NCI-H526 (cell line): ENCODE data around the gene BTNL2.
A peak's percentile ranks its signal among the peaks of the same experiment; 100 is the strongest.

Source experiments
- DNase-seq, 2 experiments: peaks; one replicate each; lab custom pipeline; 2025; lab: John Stamatoyannopoulos, UW

Gene BTNL2

DNA sequence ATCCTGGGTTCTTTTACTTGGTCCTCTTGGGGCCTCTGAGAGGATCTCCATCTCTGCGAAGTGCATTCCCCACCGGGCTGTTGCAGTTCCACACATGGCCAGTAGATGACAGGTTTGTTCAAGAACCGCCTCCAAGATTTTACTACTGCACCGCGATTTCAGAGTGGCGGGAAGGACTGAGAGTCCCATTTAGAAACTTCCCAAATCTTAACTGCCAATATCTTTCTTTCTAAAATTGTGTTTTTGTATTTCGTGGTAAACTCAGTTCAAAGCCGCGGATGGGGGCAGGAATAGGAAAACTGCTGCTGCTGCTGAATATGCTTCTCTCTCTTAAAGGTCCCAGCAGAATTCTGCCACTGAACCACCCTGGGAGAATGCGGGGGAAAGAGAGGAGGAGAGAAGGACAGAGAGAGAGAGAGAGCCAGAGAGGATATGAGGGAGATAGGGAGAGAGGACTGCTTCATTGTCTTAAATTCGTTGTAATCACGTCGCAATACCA is 8.6 kb upstream of the BTNL2 start:
- DNase-seq, result peak; percentile 8 to 74

DNA sequence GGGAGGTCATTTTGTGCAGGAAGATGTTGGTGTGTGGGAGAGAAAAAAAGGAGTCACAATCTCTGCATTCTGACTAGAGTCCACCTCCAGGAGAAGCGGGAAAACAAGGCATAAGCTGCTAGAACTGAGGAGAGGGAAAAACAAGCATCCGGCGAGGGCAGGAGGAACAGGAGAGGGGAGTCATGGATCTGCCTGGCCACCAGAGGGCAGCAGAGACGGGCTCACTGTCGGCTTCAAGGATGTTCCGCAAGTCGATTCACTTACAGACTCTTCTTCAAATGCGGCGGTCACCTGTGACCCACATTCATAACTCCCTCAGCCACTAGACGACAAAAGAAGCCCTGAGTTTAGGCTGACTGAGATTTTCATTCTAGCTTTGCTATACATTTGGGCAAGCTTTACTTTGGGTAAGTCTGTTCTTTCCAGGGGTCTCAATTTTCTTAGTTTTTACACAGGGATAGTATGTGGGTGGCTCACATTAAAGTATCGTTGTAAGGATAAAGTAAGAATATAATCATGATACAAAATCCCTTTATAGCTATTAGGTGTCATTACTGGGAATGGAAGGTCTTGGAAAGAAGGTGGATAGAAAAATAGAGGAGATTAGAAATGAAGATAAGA is 6.6 kb upstream of the BTNL2 start:
- peak; percentile 7 to 70 for DNase-seq

DNA sequence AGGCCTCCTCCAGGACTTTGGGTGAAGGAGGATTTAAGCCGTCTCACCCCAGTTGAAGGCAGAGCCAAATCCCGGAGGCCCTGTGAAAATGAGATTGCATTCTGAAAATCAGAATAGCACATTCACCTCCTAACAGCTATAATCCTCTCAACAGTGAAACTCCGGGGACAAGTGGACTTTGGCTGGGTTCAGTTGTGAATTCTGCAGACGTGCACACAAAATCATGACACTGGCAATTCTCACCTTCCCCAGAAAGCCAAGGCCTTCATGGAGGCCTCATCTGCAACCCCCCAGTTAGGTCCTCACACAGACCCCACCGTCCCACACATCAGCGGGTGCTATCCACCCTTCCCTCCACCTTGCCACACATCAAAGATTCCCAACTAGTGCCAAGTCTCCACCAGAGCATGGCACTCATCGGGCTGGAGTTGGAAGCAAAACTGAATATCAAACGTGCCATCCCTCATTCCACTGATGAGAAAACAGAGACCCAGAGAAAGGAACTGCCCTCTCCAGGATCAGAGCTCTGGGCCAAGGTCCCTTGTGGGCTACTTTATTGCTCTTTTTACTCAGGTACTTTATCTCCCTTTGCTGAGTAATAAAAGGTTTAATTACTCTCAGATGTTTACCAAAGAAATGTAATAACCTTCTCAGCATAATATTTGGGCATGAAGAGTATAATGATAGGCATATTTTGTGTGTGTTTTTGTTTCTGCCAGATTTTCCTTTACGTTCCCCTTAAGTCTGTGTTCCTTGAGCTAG is 4.8 kb upstream of the BTNL2 start:
- no peak for DNase-seq

DNA sequence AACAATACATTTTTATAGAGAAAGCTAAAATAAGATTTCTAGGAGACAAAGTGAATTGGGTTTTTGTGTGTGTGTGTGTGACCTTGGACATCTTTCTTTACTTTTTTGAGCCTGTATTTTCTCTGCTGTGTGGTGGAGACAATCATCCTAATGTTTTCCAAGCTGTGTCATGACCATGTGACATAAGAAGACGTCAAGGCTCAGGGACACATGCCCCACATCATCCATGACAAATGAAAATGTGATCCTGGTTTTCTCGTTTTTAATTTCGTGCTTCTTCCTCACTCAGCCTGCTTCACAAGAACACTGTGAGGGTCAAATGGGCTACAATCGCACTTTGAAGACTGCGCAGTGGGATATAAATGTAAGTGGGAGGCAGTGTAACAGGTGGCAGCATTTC is 3.9 kb upstream of the BTNL2 start:
- no peak for DNase-seq

GRCh38 chr6:32406197-32406596 is 784 bp downstream of the BTNL2 start:
- no peak for DNase-seq

DNA sequence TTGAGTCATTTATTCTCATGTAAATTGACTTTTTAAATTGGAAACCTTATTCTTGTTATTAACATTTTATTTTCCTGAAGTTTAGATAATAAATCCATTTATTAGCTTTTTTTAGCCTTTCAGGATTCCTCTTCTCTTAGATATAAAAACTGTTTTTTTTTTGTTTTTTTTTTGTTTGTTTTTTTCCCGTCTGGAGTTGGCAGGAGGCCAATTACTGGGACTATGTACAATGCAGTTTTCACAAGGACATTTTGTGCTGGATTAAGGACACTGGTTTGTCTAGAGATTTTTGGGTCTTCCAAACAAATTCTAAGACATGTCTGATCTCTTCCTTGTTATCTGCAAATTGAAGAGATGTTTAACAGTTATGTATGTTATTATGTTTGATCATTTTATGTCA is 1.3 kb downstream of the BTNL2 start:
- no peak for DNase-seq

GRCh38 chr6:32402812-32403211 is 4.2 kb downstream of the BTNL2 start:
- no peak for DNase-seq

DNA sequence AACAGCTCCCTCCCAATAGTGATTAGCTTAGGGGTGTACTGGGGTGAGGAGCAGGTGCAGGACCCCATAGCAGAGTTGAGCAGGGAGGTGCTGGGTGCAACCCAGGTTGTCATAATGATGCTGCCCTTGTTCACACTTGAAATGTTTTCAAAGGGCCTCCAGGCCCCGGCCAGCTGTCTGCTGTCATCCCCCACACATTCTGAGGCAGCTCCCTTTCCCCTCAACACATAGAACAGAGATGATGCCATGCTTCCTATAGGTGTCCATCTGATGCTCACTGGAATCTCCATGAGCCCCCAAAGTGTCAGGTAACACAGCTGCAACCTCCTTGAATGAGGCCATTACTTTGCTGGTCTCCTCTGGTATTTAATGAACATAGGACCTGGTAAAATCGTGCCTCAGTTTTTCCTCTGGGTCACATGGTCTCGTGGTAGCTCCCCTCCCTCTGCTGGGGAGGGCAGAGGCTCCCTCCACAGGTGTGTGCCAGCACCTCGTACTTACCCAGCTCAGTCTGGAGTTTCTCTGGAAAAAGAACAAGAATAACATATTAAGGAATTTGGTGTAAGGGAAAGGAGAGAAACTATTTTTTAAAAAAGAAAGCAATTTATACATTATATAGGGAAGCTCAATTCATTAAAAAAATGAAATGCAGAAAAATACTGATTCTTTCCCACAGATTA is 5.6 kb downstream of the BTNL2 start:
- DNase-seq, result no peak

GRCh38 chr6:32397252-32397920 is 9.6 kb downstream of the BTNL2 start:
- DNase-seq, result no peak

DNA sequence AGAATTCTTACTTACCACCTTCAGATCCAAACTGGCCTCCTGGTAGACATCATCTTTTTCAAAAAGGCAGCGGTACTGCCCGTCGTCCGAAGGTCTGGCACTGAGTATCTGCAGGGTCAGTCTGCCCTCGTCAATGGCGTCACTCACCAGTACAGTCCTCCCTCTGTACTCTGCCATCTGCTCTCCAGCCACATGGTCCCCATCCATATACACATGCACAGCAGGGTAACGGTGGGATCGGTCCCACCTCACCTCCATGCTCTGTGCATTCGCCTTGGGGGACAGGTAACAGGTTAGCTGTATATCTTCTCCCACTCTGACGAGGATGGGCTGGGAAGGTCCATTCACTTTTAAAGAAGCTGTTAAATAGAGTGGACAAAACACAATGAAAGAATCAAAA is 11.0 kb downstream of the BTNL2 start:
- no peak for DNase-seq

GRCh38 chr6:32393665-32394420 is 13.1 kb downstream of the BTNL2 start:
- no peak for DNase-seq

DNA sequence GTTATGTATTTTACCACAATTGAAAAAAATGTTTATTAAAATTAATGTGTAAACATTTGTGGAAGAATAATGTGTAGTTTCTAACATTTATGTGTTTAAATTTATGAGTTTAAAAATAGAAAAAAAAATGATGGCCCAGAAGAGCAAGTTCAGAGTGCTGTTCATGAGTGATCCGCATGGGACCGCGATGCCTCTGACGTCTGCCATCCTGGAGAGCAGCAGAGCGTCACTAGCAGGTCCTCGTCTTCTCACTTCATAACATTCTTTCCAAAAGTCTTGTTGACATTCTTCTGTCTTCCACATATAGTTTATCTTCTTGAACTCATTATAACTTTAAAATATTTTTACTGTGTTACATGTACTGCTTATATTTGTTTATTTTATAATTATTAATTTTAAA is 15.5 kb downstream of the BTNL2 start:
- DNase-seq, result no peak

DNA sequence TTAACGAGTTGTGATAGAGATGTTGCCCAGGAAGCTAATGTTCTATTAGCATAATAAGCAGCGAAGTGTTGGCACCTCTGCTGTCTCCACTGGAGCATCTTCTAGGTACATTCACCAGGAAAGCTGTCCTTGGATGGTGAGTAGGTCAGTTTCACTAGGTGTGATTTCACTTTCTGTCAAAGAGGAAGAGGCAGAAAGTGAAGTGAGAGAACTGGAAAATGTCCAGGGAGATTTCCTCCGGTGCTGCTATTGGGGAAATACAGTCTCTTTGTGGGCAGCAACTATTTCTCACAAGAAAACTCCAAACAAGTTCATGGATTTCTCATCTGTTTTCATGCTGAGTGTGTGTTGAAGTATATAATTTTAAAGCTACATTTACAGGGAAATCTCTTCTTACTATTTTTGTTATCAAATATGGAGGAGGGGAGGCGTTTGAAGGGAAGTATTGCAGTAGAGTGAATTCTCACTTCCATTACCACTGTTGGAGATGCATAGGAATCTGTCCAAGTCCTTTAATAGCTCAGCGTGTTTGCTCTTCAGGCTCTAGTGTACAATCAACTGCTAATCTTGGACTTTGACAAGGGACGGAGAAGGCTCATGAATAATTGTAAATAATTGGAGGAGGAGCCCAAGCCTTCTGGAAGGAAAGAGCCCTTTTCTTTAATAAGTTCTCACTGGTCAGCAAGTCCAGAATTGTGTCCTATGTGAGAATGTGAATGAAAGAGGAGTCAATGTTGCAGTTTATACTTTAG is 19.2 kb downstream of the BTNL2 start:
- no peak for DNase-seq

- DNase-seq, result no peak
Observed at GRCh38 chr6:32386040-32386439, 20.9 kb downstream of the BTNL2 start.

GRCh38 chr6:32382757-32383420 is 24.1 kb downstream of the BTNL2 start:
- no peak for DNase-seq

DNA sequence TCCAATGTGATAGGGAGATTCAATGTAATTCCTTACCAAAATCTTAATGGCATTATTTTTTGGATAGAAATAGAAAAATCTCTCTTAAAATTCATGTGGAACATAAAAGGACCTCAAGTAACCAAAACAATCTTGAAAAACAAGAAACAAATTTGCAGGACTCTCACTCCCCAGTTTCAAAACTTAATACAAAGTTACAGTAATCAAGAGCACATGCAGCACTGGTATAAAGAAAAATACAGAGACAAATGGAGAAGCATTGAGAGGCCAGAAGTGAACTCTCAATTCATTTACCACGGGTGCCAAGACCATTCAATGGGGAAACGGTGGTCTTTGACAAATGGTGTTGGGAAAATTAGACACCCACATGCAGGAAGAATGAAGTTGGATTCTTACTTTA is 27.4 kb downstream of the BTNL2 start:
- DNase-seq, result no peak

DNA sequence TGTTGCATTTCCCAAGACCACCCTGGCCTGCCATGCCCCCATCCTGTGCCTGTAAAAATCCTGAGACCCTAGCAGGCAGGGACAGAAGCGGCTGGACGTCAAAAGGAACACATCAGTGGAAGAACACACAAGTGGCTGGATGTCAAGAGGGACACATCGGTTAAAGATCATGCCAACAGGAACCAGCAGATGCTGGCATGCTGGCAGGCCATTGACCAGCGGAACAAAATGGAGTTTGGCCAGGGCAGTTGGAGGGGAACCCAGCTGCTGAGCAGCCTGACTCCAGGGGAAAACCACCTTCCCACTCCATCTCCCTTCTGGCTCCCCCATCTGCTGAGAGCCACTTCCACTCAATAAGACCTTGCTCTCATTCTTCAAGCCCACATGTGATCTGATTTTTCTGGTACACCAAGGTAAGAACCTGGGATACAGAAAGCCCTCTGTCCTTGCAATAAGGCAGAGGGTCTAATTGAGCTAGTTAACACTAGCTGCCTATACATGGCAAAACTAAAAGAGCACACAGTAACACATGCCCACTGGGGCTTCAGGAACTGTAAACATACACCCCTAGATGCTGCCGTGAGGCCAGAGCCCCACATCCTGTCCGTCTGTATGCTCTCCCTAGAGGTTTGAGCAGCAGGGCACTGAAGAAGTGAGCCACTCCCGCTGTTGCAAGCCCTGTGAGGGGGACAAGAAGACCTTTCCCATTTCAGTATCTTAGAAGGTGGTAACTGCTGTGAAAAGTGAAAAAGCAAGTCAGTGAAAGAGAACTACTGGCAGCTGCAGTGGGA is 31.0 kb downstream of the BTNL2 start:
- DNase-seq, result no peak

DNA sequence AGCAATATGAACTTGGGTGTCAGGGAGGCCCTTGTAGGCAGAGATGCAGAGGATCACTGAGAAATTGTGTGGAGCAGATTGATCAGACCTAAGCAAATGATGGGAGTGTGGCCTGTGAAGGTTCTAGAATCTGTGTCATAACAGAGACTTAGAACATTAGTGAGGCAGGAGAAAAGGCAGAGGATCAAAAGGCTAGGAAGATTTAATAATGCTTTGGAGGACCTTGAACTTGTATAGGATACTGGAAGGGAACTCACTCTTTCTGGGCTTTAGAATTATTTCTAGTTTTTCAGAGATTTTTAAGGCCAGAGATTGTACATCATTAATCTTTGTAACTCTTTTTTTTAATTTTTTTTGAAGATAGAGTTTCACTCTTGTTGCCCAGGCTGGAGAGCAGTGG is 35.2 kb downstream of the BTNL2 start, which contains the start of gene TSBP1:
Gene TSBP1, minus strand, starts transcription at position 101 of the 400 bp plus-strand sequence. CDS start 197 bp downstream, outside the sequence.
- DNase-seq, result no peak

- DNase-seq, result no peak
Observed at GRCh38 chr6:32371229-32371628, 35.8 kb downstream of the BTNL2 start.

DNA sequence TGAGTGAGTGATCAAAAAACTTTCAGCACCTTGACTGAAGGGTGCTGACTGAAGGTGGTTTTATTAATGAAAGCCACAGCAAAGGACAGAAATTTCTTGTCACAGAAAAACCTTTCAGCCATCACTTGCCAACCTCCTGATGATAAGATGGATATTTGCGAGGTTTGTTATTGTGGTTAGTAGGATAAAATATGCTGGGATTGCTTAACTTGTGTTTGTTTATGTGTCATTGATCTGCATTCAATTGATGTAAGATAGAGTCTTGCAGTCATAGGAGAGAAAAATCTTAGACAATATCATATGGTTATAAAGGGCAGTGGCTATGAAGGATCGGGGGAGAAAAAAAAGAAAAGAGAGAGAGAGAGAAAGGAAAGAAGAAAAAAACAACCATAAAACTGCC is 36.5 kb downstream of the BTNL2 start:
- DNase-seq, result no peak
